T-cell (primary cell): ENCODE data around the gene NUMA1. TPM values are rescaled to one million over a fixed set of nuclear protein-coding genes. Genes with fewer than 3 reads are reported as not detected.
A peak's percentile ranks its signal among the peaks of the same experiment; 100 is the strongest.

Source experiments
- ATAC-seq, 4 experiments: fragments of 200-7000 bp in 3 of 4; fragments of 150-1000 bp in 1 of 4; cut with Tn5 transposase; replicated peaks in 1 of 4; 1 replicate in 3 of 4; 2 replicates in 1 of 4; pipeline ENCODE4 v1.10.0; 2021; ENCODE audit warnings: moderate library complexity in 3 of 4, mild to moderate bottlenecking in 2 of 4, moderate number of reproducible peaks in 1 of 4
- CTCF ChIA-PET, 2 donors: fragments of 300-600 bp; sonication (Branson Sonifier 250); formaldehyde crosslinking; loops; one replicate each; lab custom pipeline; 2022; ENCODE audit warnings: antibody characterized with exemption in 2 of 2; lab: Charles Lee
- POLR2A ChIA-PET, 2 donors: fragments of 300-600 bp; sonication (Branson Sonifier 250); formaldehyde crosslinking; loops; one replicate each; lab custom pipeline; 2022; ENCODE audit warnings: antibody characterized with exemption in 2 of 2; lab: Charles Lee
- DNase-seq, 35 experiments: peaks; one replicate each; pipeline versions ENCODE4 v3.0.0 to v3.0.0-alpha.2; 2013 to 2023
- H3K27ac ChIP-seq: one replicate; pipeline ENCODE4 v1.5.1; 2013; ENCODE audit warnings: low read length
- H3K27me3 ChIP-seq, 2 experiments: replicated peaks in 1 of 2; 1 replicate in 1 of 2; 2 replicates in 1 of 2; pipeline versions ENCODE4 v1.6.1 to v1.7.0; 2013; ENCODE audit warnings: low read length in 1 of 2, mixed read lengths in 1 of 2; ENCODE audit not compliant: control insufficient read depth in 2 of 2, insufficient read depth in 2 of 2; ENCODE audit errors: extremely low read depth in 1 of 2
- H3K36me3 ChIP-seq, 2 donors: 1 replicate in 1 of 2; 2 replicates in 1 of 2; pipeline versions ENCODE4 v1.6.1 to v1.7.0; 2013; ENCODE audit warnings: low read length in 1 of 2; ENCODE audit not compliant: control insufficient read depth in 2 of 2, insufficient read depth in 1 of 2; ENCODE audit errors: extremely low read depth in 1 of 2
- H3K4me1 ChIP-seq, 2 experiments: 1 replicate in 1 of 2; 2 replicates in 1 of 2; pipeline versions ENCODE4 v1.6.1 to v1.7.0; 2013; ENCODE audit warnings: low read length in 2 of 2, mixed read lengths in 1 of 2; ENCODE audit not compliant: insufficient read depth in 2 of 2, control insufficient read depth in 1 of 2; ENCODE audit errors: extremely low read depth in 1 of 2
- H3K4me3 ChIP-seq, 2 donors: 1 replicate in 1 of 2; 2 replicates in 1 of 2; pipeline versions ENCODE4 v1.5.1 to v1.7.0; 2013; ENCODE audit warnings: mild to moderate bottlenecking in 2 of 2, low read length in 1 of 2, moderate library complexity in 1 of 2; ENCODE audit not compliant: control insufficient read depth in 1 of 2; ENCODE audit errors: extremely low read depth in 1 of 2
- H3K9me3 ChIP-seq: 2 replicates; pipeline ENCODE4 v1.7.0; 2013
- H3K27ac Mint-ChIP-seq, 2 donors: one replicate each; pipeline ENCODE4 v1.8.0; 2020 to 2021; ENCODE audit warnings: mild to moderate bottlenecking in 2 of 2, mixed read lengths in 2 of 2
- H3K27me3 Mint-ChIP-seq, 2 donors: one replicate each; pipeline ENCODE4 v1.8.0; 2021 to 2022; ENCODE audit warnings: mixed read lengths in 2 of 2
- H3K36me3 Mint-ChIP-seq: one replicate; pipeline ENCODE4 v1.8.0; 2021; ENCODE audit warnings: mixed read lengths
- H3K4me1 Mint-ChIP-seq, 3 donors: one replicate each; pipeline ENCODE4 v1.8.0; 2020 to 2022; ENCODE audit warnings: mixed read lengths in 3 of 3, mild to moderate bottlenecking in 1 of 3
- H3K4me3 Mint-ChIP-seq, 3 donors: one replicate each; pipeline ENCODE4 v1.8.0; 2020 to 2022; ENCODE audit warnings: mild to moderate bottlenecking in 3 of 3, mixed read lengths in 3 of 3, moderate library complexity in 3 of 3
- H3K9me3 Mint-ChIP-seq, 3 donors: one replicate each; pipeline ENCODE4 v1.8.0; 2020 to 2022; ENCODE audit warnings: mixed read lengths in 3 of 3
- WGBS: methylation state at CpG from one replicate; pipeline ENCODE4 v1.1.5; 2013; ENCODE audit warnings: missing lambda C conversion rate; ENCODE audit not compliant: insufficient coverage; 5-methylcytosine and 5-hydroxymethylcytosine counted together
- total RNA-seq, 35 experiments: library from RNA in 6 of 35; stranded (reverse) in 6 of 35; fragments of 120-200 nt in 1 of 35; gene quantifications; one replicate each; pipeline versions ENCODE4 v1.2.1 to v1.2.4 and lab custom pipeline; 2013 to 2026

Gene NUMA1
- total RNA-seq, 5 donors from 2014 or later (not counting 1 experiment from before 2014, with no cell fraction given): 237 to 386 (median 343) TPM

DNA sequence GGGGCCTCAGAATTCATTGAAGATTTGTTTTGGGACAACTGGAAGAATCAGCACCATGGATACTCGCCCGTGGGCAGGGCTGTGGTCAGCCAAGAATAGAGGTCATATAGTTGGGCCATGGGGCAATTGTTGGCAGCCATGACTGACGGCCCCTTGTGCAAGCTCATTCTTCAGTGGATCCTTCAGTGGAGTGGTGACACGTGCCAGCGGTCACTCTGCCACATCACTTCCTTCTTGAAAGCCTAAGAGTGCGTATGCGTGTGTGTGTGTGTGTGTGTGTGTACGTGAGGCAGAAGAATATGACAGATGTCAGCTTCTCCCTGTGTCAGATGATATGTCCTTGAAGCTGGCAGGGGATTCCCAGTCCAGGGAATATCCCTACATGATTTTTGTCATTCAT is 83.4 kb downstream of the NUMA1 start:
- ATAC-seq (no peak), DNase-seq (peak in 2 of 35 experiments; percentile 16 to 45)
- ChIA-PET POLR2A (interaction anchor here (0.6 kb wide), 2 partner anchors 24 to 211 kb away, joined by 3 to 4 read pairs; no protein-coding TSS in a partner anchor), CTCF (no interaction called here)
- H3K27me3 Mint-ChIP-seq: no peaks in the 10 kb centered on the region
- 97% methylated on average over 6 of the region's 8 CpGs for WGBS
- Histone ChIP-seq H3K4me1 (peaks cover 5 to 34% of the 10 kb centered on the region in 2 experiments), H3K27me3 (no peaks in the 10 kb centered on the region), H3K4me3 (no peak overlapping the region), H3K36me3 (peaks cover 7 to 21% of the 10 kb centered on the region in 2 donors), H3K9me3 (no peaks in the 10 kb centered on the region), H3K27ac (no peak overlapping the region)
- no peak overlapping the region for H3K4me3 Mint-ChIP-seq
- no peaks in the 10 kb centered on the region for H3K9me3 Mint-ChIP-seq
- H3K4me1 Mint-ChIP-seq: peaks cover 21 to 41% (median 27%) of the 10 kb centered on the region in 3 donors
- peak overlapping the region in 1 of 2 donors; percentile 28 for H3K27ac Mint-ChIP-seq
- peaks cover 18% of the 10 kb centered on the region for H3K36me3 Mint-ChIP-seq

DNA sequence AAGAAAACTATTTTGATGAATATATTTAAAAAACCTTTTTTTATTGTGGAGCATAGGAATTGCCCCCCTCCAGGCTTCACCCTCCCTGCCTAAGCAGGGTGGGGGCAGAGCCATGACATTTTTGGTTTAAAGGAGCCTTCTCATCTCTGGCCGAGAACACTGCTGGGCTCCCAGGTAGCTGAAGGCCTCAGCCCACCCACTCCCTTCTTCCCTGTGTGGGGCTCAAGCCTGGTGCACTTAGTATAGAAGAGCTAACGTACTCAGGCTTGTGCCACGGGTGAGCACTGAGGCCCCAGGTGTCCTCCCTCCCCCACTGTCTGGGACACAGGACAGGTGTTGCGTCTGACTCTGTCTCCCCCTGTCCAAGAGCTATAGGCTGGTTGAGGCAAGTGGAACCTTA is 83.8 kb downstream of the NUMA1 start:
- Mint-ChIP-seq H3K27me3 (no peaks in the 10 kb centered on the region), H3K4me1 (peaks cover 21 to 38% (median 27%) of the 10 kb centered on the region in 3 donors), H3K4me3 (no peak overlapping the region), H3K36me3 (peaks cover 15% of the 10 kb centered on the region), H3K9me3 (no peaks in the 10 kb centered on the region), H3K27ac (peak overlapping the region in 1 of 2 donors; percentile 28)
- DNase-seq (no peak), ATAC-seq (no peak)
- Histone ChIP-seq H3K4me1 (peaks cover 5 to 34% of the 10 kb centered on the region in 2 experiments), H3K27me3 (no peaks in the 10 kb centered on the region), H3K9me3 (no peaks in the 10 kb centered on the region), H3K27ac (no peak overlapping the region), H3K4me3 (no peak overlapping the region), H3K36me3 (peaks cover 7 to 16% of the 10 kb centered on the region in 2 donors)
- WGBS: 93% methylated on average over 3 of the region's 4 CpGs
- POLR2A ChIA-PET: interaction anchor here (0.6 kb wide), 2 partner anchors 23 to 210 kb away, joined by 3 to 4 read pairs; no protein-coding TSS in a partner anchor
- CTCF ChIA-PET: no interaction called here

DNA sequence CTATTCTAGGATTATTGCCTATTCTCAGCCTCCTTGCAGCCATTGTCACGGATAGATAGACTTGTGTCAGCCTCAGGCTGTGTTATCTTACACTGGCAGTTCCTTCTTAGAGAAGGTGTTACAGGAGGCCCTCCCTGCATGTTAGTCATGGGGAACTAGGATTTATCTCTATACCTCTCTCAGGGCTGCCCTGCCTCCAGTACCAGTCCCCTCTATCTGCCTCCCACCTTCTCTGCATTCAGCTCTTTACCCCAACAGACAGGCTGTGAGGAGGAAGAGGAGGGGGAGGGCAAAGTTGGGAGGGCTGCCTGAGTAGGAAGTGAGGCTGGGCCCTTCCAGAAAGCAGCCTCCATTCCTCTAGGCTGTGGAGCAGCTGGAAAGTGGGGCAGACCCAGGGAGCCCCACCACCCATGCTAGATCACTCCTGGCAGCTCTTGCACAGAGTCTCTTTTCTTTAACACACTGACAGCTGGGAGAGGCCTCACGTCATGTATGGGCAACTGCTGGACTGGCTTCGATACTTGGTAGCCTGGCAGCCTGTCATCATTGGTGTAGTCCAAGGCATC is 84.5 kb downstream of the NUMA1 start:
- Mint-ChIP-seq H3K4me1 (peaks cover 21 to 35% (median 27%) of the 10 kb centered on the region in 3 donors), H3K4me3 (no peak overlapping the region), H3K36me3 (peaks cover 19% of the 10 kb centered on the region), H3K9me3 (no peaks in the 10 kb centered on the region), H3K27me3 (no peaks in the 10 kb centered on the region), H3K27ac (no peak overlapping the region)
- POLR2A ChIA-PET: no interaction called here
- WGBS: no CpG with 5 or more reads among the region's 3 CpGs
- Histone ChIP-seq H3K4me3 (no peak overlapping the region), H3K27ac (no peak overlapping the region), H3K36me3 (peaks cover 4 to 17% of the 10 kb centered on the region in 2 donors), H3K4me1 (peaks cover 5 to 33% of the 10 kb centered on the region in 2 experiments), H3K27me3 (no peaks in the 10 kb centered on the region), H3K9me3 (no peaks in the 10 kb centered on the region)
- CTCF ChIA-PET: no interaction called here
- DNase-seq: no peak
- ATAC-seq: no peak

DNA sequence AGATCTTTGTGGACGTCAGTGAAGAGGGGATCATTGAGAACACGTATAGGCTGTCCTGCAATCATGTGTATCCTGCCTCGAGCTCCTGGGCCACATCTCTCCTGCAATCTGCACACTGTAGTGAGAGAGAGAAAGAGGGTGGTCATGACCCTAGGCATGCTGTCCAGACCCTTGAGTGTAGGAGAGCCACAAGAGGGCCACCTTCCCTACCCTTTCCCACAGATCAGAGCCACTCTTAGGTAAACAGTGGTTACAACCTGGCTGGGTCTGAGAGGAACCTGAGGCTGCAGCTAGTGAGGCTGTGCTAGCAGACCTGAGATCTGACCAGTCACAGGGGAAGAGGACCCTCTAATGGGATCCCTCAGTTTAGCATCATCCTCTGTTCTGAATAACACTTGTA is 85.6 kb downstream of the NUMA1 start:
- no peak overlapping the region for H3K4me3 Mint-ChIP-seq
- H3K9me3 ChIP-seq: no peaks in the 10 kb centered on the region
- H3K27ac Mint-ChIP-seq: no peak overlapping the region
- ATAC-seq: no peak
- H3K27me3 ChIP-seq: no peaks in the 10 kb centered on the region
- no peak overlapping the region for H3K27ac ChIP-seq
- no peaks in the 10 kb centered on the region for H3K27me3 Mint-ChIP-seq
- H3K4me3 ChIP-seq: no peak overlapping the region
- no peak for DNase-seq
- H3K4me1 Mint-ChIP-seq: peaks cover 18 to 24% (median 19%) of the 10 kb centered on the region in 3 donors
- peaks cover 0 to 21% of the 10 kb centered on the region in 2 donors for H3K36me3 ChIP-seq
- ChIA-PET POLR2A (interaction anchor here in 1 of 2 donors (0.5 kb wide), 1 partner anchor 16 kb away, joined by 3 read pairs; no protein-coding TSS in a partner anchor), CTCF (no interaction called here)
- peaks cover 5 to 22% of the 10 kb centered on the region in 2 experiments for H3K4me1 ChIP-seq
- no peaks in the 10 kb centered on the region for H3K9me3 Mint-ChIP-seq
- H3K36me3 Mint-ChIP-seq: peaks cover 24% of the 10 kb centered on the region
- 80% methylated on average over 1 of the region's 3 CpGs for WGBS

DNA sequence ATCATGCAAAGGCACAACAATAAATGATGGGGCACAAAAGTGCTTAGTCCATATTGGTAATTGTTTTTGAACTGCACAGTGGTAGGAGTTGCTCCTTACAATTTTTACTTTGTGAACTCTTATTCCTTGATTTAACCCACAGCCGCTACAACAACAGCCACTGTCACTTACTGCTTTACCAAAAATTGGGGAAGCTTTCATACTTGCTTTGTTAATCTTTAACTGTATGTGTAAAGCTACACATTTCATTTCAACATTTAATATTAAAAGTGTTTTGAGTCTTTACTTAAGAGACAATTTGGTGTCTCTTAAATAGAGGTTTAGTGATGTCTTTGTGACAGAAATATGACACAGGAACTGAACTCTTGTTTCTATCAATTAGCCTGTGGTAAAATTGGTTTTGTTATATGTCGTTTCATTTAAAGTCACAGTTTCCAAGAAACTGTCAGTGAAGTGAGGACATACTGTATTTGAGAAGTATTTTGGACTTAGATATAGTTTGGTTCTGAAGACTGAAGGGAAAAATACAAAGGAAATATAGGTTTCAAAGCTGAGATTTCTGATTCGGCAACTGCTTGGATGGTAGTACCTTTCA is 88.1 kb downstream of the NUMA1 start:
- H3K4me3 ChIP-seq: no peak overlapping the region
- Mint-ChIP-seq H3K9me3 (no peaks in the 10 kb centered on the region), H3K4me3 (no peak overlapping the region), H3K27ac (no peak overlapping the region), H3K36me3 (peaks cover 24% of the 10 kb centered on the region), H3K4me1 (peaks cover 0 to 4% (median 0%) of the 10 kb centered on the region in 3 donors), H3K27me3 (no peaks in the 10 kb centered on the region)
- no peaks in the 10 kb centered on the region for H3K4me1 ChIP-seq
- ATAC-seq: no peak
- no peaks in the 10 kb centered on the region for H3K9me3 ChIP-seq
- peaks cover 0 to 29% of the 10 kb centered on the region in 2 donors for H3K36me3 ChIP-seq
- DNase-seq: no peak
- ChIA-PET POLR2A (no interaction called here), CTCF (interaction anchor here in 1 of 2 donors (0.8 kb wide), 1 partner anchor 10 kb away, joined by 4 read pairs; no protein-coding TSS in a partner anchor)
- H3K27me3 ChIP-seq: no peaks in the 10 kb centered on the region
- H3K27ac ChIP-seq: no peak overlapping the region
- WGBS: 43% methylated on average over 1 of the region's 3 CpGs

DNA sequence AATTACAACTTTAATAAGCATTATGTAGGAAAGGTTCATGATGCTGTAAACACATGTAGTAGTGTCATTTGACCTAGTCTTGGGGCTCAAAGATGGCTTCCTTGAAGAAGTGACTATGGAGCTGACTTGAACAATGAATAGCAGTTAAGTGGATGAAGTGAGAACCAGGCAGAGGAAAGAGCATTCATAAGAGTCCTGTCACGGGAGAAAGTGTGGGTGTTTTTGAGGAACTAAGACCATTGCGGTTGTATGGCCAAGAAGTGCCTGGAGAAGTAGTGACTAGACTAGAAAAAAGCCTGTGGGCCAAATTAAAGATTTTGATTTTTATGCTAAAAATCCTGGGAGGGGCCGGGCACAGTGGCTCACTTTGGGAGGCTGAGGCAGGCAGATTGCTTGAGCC is 88.8 kb downstream of the NUMA1 start:
- Histone ChIP-seq H3K9me3 (no peaks in the 10 kb centered on the region), H3K27me3 (no peaks in the 10 kb centered on the region), H3K4me1 (no peaks in the 10 kb centered on the region), H3K27ac (no peak overlapping the region), H3K4me3 (no peak overlapping the region), H3K36me3 (peaks cover 0 to 32% of the 10 kb centered on the region in 2 donors)
- Mint-ChIP-seq H3K4me1 (no peaks in the 10 kb centered on the region), H3K9me3 (no peaks in the 10 kb centered on the region), H3K27ac (peak overlapping the region in 1 of 2 donors; percentile 0), H3K4me3 (no peak overlapping the region), H3K36me3 (peaks cover 24% of the 10 kb centered on the region), H3K27me3 (no peaks in the 10 kb centered on the region)
- no peak for DNase-seq
- no peak for ATAC-seq
- ChIA-PET POLR2A (no interaction called here), CTCF (no interaction called here)
- WGBS: 100% methylated on average over 1 of the region's 3 CpGs
